ENCODE measurements around the gene OR6B2. TPM values are rescaled to one million over a fixed set of nuclear protein-coding genes. Genes with fewer than 3 reads are reported as not detected.

OR6B2 gene
- total RNA-seq, 2 donors from 2014 or later: not detected

DNA sequence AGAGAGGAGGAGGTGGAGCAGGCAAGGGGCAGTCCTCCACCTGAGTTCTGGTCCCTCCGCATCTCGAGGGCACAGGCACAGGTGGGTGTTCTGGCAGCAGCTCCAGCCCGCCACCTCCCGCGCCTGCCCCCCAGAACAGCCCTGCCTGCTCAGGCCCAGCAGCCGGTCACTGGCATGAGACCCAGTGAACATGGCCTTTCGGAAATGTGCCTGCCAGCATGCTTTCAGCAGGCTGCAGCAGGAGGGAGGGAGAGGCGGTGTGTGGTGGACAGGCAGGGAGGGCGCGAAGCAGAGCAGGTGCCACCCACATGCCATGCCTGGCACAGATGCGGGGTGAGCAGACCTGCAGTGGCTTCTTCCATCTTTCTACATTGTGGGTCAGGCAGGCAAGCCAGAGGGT is 26.4 kb upstream of the OR6B2 start:
- Histone ChIP-seq H3K4me3 (no peak overlapping the region), H3K36me3 (no peaks in the 10 kb centered on the region), H3K4me1 (ENCODE audit: control insufficient read depth in 1 of 2, low read depth in 2 of 2) (no peaks in the 10 kb centered on the region), H3K27me3 (replicated peaks; ENCODE audit: insufficient read depth) (no peaks in the 10 kb centered on the region), H3K9me3 (no peaks in the 10 kb centered on the region), H3K27ac (no peak overlapping the region)
- no peak for ATAC-seq (ENCODE audit: insufficient number of reproducible peaks, low FRiP score, low read depth)
- DNase-seq (ENCODE audit: low spot score): no peak
- TF ChIP-seq, protein P1, sequence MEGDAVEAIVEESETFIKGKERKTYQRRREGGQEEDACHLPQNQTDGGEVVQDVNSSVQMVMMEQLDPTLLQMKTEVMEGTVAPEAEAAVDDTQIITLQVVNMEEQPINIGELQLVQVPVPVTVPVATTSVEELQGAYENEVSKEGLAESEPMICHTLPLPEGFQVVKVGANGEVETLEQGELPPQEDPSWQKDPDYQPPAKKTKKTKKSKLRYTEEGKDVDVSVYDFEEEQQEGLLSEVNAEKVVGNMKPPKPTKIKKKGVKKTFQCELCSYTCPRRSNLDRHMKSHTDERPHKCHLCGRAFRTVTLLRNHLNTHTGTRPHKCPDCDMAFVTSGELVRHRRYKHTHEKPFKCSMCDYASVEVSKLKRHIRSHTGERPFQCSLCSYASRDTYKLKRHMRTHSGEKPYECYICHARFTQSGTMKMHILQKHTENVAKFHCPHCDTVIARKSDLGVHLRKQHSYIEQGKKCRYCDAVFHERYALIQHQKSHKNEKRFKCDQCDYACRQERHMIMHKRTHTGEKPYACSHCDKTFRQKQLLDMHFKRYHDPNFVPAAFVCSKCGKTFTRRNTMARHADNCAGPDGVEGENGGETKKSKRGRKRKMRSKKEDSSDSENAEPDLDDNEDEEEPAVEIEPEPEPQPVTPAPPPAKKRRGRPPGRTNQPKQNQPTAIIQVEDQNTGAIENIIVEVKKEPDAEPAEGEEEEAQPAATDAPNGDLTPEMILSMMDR (IDR thresholded peaks at IDR 0.05): no peak

DNA sequence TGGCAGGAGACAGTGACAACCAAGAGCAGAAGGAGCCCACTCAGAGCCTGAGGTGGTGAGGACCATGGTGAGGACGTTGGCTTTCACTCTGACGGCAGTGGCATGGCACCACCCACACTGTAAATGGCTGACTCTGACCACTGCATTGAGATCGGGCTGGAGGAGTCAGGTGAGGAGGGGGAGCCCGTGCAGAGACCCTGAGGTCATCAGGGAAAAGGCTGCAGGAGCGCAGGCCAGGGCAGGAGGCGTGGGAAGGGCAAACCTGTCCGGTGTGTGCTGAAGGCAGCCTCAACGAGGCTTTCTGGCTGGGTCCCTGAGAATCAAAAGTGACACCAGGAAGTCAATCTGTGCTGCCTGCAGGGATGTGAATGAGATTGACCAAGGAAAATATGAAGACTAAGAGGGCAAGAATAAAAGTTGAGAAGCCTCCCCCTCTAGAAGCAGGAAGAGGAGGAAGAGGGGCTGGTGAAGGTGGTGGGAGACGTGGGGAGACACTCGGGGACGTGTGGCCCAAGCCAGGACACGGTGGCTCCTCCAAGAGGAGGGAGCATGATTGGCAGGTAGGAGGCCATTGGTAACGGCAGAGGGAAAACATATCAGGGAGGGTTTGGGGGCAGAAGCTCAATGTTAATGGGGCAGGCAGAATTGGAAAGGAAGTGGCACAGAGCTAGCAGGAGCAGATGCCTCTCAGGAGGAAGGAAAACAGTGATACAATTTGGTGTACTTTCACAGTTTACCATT is 25.1 kb upstream of the OR6B2 start:
- no peaks in the 10 kb centered on the region for H3K27me3 ChIP-seq (replicated peaks; ENCODE audit: insufficient read depth)
- TF ChIP-seq, protein P1 (IDR thresholded peaks at IDR 0.05): no peak
- no peak overlapping the region for H3K4me3 ChIP-seq
- H3K36me3 ChIP-seq: no peaks in the 10 kb centered on the region
- no peaks in the 10 kb centered on the region for H3K4me1 ChIP-seq (ENCODE audit: control insufficient read depth in 1 of 2, low read depth in 2 of 2)
- ATAC-seq (ENCODE audit: insufficient number of reproducible peaks, low FRiP score, low read depth) (no peak), DNase-seq (ENCODE audit: low spot score) (no peak)
- no peak overlapping the region for H3K27ac ChIP-seq
- H3K9me3 ChIP-seq: no peaks in the 10 kb centered on the region

DNA sequence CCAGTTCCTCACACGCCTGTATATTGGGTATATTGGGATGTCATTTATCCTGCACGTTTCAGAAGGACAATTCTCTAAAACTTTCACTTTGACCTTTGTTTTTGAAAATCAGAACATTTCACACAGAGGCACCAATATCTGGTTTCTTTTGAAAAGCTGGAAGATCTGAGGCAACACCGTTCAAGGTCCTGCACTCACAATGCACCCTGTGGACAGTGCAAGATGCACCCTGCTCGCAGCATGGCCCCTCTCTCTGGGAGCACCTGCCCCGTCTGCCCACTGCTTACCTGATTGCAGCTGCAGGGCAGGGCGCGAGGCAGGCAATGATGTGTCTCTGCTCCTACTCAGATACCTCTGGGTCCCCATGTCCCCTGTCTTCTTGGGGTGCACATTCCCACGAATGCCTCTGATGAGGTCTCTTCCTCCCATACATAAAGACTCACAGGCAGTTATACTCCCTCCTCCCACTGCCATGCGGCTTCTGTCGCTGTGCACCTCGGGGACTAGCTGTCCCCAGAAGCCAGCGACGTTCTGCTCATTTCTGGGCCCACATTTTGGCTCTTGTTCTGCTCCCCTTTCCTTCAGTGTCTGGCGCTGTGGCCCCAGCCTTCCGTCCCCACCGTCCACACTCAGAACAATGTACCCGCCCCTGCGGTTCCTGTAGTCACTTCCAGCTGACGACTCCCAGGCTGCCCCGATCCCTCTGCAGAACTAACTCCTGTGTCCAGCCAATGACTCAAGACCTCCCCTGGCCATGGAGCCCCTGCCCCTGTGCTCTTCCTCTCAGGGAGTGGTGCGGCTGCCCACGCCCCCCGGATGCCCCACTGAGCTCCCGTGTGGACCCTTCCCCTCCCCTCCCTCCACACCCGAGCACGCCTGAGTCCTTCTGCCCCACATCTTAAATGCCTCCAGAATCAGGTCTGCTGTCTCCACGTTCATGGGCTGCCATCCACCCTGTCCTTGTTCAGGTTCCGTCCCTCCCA is 23.2 kb upstream of the OR6B2 start, which contains the start of gene OR6B3:
OR6B3 (minus strand) TSS at position 349 of the 983 bp plus-strand sequence.
- TF ChIP-seq, protein P1 (IDR thresholded peaks at IDR 0.05): no peak
- DNase-seq (ENCODE audit: low spot score): no peak
- H3K27ac ChIP-seq: no peak within 1 kb of the TSS
- H3K9me3 ChIP-seq: no peaks in the 10 kb centered on the region
- H3K4me1 ChIP-seq (ENCODE audit: control insufficient read depth in 1 of 2, low read depth in 2 of 2): no peaks in the 10 kb centered on the region
- ATAC-seq (ENCODE audit: insufficient number of reproducible peaks, low FRiP score, low read depth): no peak
- no peak within 1 kb of the TSS for H3K4me3 ChIP-seq
- no peaks in the 10 kb centered on the region for H3K27me3 ChIP-seq (replicated peaks; ENCODE audit: insufficient read depth)
- H3K36me3 ChIP-seq: no peaks in the 10 kb centered on the region

DNA sequence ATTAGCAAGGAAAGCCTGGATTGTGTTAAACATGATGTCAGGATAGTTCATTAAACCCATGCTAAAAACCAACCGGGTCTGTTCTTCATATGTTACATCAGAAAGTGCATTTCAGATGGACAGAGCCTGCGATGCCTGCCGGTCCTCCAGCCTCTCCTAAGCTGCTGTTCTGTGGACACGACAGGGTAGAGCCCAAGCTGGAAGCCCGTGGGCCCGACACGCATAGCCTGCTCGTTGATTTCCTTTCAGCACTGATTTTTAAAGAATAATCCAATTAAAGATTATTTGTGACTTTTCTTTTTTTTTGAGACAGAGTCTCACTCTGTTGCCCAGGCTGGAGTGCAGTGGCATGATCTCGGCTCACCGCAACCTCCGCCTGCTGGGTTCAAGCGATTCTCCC is 22.3 kb upstream of the OR6B2 start:
- H3K27ac ChIP-seq: no peak overlapping the region
- no peaks in the 10 kb centered on the region for H3K36me3 ChIP-seq
- no peak for DNase-seq (ENCODE audit: low spot score)
- ATAC-seq (ENCODE audit: insufficient number of reproducible peaks, low FRiP score, low read depth): no peak
- no peaks in the 10 kb centered on the region for H3K27me3 ChIP-seq (replicated peaks; ENCODE audit: insufficient read depth)
- H3K4me1 ChIP-seq (ENCODE audit: control insufficient read depth in 1 of 2, low read depth in 2 of 2): no peaks in the 10 kb centered on the region
- TF ChIP-seq, protein P1 (IDR thresholded peaks at IDR 0.05): no peak
- H3K4me3 ChIP-seq: no peak overlapping the region
- no peaks in the 10 kb centered on the region for H3K9me3 ChIP-seq

DNA sequence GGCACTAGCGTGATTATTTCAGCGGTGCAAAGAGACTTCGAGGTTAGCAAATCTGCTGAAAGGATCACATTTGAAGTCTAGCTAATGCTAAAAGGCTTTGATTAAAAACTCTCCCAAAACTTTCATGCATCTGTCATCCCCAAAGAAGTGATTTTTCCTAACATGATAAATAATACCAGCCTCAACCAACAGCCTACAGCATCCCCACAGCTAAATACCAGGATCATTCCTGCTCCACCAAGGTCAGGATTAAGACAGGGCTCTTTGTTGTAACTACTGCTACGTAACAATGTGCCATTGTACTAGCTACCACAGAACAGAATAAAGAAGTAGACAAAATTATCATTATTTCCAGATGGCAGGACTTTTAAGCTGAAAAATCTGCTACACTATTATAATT is 21.5 kb upstream of the OR6B2 start:
- Histone ChIP-seq H3K9me3 (no peaks in the 10 kb centered on the region), H3K27ac (no peak overlapping the region), H3K36me3 (no peaks in the 10 kb centered on the region), H3K27me3 (replicated peaks; ENCODE audit: insufficient read depth) (no peaks in the 10 kb centered on the region), H3K4me1 (ENCODE audit: control insufficient read depth in 1 of 2, low read depth in 2 of 2) (no peaks in the 10 kb centered on the region), H3K4me3 (no peak overlapping the region)
- TF ChIP-seq, protein P1 (IDR thresholded peaks at IDR 0.05): no peak
- DNase-seq (ENCODE audit: low spot score): no peak
- no peak for ATAC-seq (ENCODE audit: insufficient number of reproducible peaks, low FRiP score, low read depth)
